Stimulated activated CD4-positive, alpha-beta T cell treated with anti-CD3 and anti-CD28 coated beads, Interleukin-2, amount 100 ng/mL, for 48 hours (primary cell): ENCODE results near the gene B3GNT8.
A peak's percentile ranks its signal among the peaks of the same experiment; 100 is the strongest.
"Not testable (repeated sequence)": the region's sequence is repeated elsewhere in the genome, so short reads cannot be mapped to it uniquely, and the experiment has no call there.

Experiments
- DNase-seq, 2 donors: peaks; one replicate each; pipeline ENCODE4 v3.0.0-alpha.2; 2020

B3GNT8 gene

GRCh38 chr19:41426952-41427646 is at the start of gene B3GNT8:
TSS of gene B3GNT8 (minus strand) at chr19:41427374. CDS start at chr19:41426778, 596 bp downstream.
- peak; percentile 24 to 36 for DNase-seq

GRCh38 chr19:41476583-41476982 is 49.4 kb upstream of the B3GNT8 start:
- DNase-seq: no peak

- DNase-seq: not testable (repeated sequence)
These were observed 36.4 kb upstream of the B3GNT8 start for GRCh38 chr19:41463257-41464256.

- no peak for DNase-seq
These were observed 35.3 kb upstream of the B3GNT8 start for GRCh38 chr19:41462497-41462896.

- no peak for DNase-seq
These were observed 30.1 kb upstream of the B3GNT8 start for GRCh38 chr19:41457241-41457640.

- no peak for DNase-seq
These were observed 29.3 kb upstream of the B3GNT8 start for GRCh38 chr19:41456342-41456918.

- no peak for DNase-seq
These were observed 28.8 kb upstream of the B3GNT8 start for GRCh38 chr19:41455936-41456335.

- no peak for DNase-seq
These were observed 25.6 kb upstream of the B3GNT8 start for GRCh38 chr19:41452584-41453275.

GRCh38 chr19:41449865-41450178 is 22.6 kb upstream of the B3GNT8 start:
- DNase-seq: no peak

GRCh38 chr19:41449079-41449864 is 22.1 kb upstream of the B3GNT8 start:
- peak; percentile 75 to 76 for DNase-seq

GRCh38 chr19:41447732-41448332 is 20.7 kb upstream of the B3GNT8 start:
- DNase-seq: no peak

GRCh38 chr19:41445575-41445974 is 18.4 kb upstream of the B3GNT8 start:
- no peak for DNase-seq

- no peak for DNase-seq
These were observed 16.8 kb upstream of the B3GNT8 start for GRCh38 chr19:41443813-41444455.

- DNase-seq: no peak
These were observed 15.5 kb upstream of the B3GNT8 start, which contains the start of gene ERICH4 for GRCh38 chr19:41442473-41443355. TSS of gene ERICH4 (plus strand) at chr19:41443156. CDS start at chr19:41443170, 14 bp downstream.

- DNase-seq: no peak
These were observed 14.3 kb upstream of the B3GNT8 start for GRCh38 chr19:41441321-41441945.

GRCh38 chr19:41439441-41440222 is 12.5 kb upstream of the B3GNT8 start, which contains the start of gene DMAC2:
TSS of gene DMAC2 (minus strand) at chr19:41439912. CDS start at chr19:41439899, 13 bp downstream.
- DNase-seq: peak; percentile 90 to 92

GRCh38 chr19:41437944-41438574 is 10.9 kb upstream of the B3GNT8 start:
- no peak for DNase-seq

- DNase-seq: no peak
These were observed 9.4 kb upstream of the B3GNT8 start for GRCh38 chr19:41436674-41436951.
